Trophoblast cell (in vitro differentiated cells and primary cell): Measurements from ENCODE around the gene GABRD.

ENCODE experiments used
- DNase-seq, 2 donors: peaks; one replicate each; pipeline ENCODE4 v3.0.0-alpha.2; 2016
- H2AFZ ChIP-seq: 2 replicates; pipeline ENCODE4 v1.6.1; 2013; ENCODE audit warnings: low read length, moderate library complexity, mild to moderate bottlenecking; ENCODE audit not compliant: insufficient read depth, poor library complexity
- H2AK5ac ChIP-seq: 2 replicates; pipeline ENCODE4 v1.6.1; 2013; ENCODE audit warnings: mild to moderate bottlenecking, low read length
- H2BK120ac ChIP-seq: 2 replicates; pipeline ENCODE4 v1.6.1; 2013; ENCODE audit warnings: low read length, mild to moderate bottlenecking, moderate library complexity; ENCODE audit not compliant: insufficient read depth, poor library complexity
- H2BK12ac ChIP-seq: 2 replicates; pipeline ENCODE4 v1.6.1; 2013; ENCODE audit warnings: mild to moderate bottlenecking, low read length, moderate library complexity
- H2BK5ac ChIP-seq: 2 replicates; pipeline ENCODE4 v1.6.1; 2013; ENCODE audit warnings: low read length, low read depth, moderate library complexity, mild to moderate bottlenecking; ENCODE audit not compliant: poor library complexity
- H3K14ac ChIP-seq: 2 replicates; pipeline ENCODE4 v1.6.1; 2013; ENCODE audit warnings: mild to moderate bottlenecking, low read length
- H3K18ac ChIP-seq: 2 replicates; pipeline ENCODE4 v1.6.1; 2013; ENCODE audit warnings: mild to moderate bottlenecking, low read length
- H3K23ac ChIP-seq: 2 replicates; pipeline ENCODE4 v1.6.1; 2013; ENCODE audit warnings: low read length
- H3K27ac ChIP-seq: 2 replicates; pipeline ENCODE4 v1.5.1; 2013; ENCODE audit warnings: low read depth, mild to moderate bottlenecking, inconsistent platforms, low read length, moderate library complexity
- H3K27me3 ChIP-seq: 2 replicates; pipeline ENCODE4 v1.6.1; 2013; ENCODE audit warnings: inconsistent platforms, mild to moderate bottlenecking, low read length, moderate library complexity; ENCODE audit not compliant: insufficient read depth
- H3K36me3 ChIP-seq, 2 experiments: 1 replicate in 1 of 2; 2 replicates in 1 of 2; pipeline ENCODE4 v1.6.1; 2013; ENCODE audit warnings: low read length in 2 of 2, mild to moderate bottlenecking in 2 of 2, moderate library complexity in 1 of 2; ENCODE audit not compliant: insufficient read depth in 2 of 2, control insufficient read depth in 1 of 2
- H3K4ac ChIP-seq: 2 replicates; pipeline ENCODE4 v1.6.1; 2013; ENCODE audit warnings: low read depth, mild to moderate bottlenecking, low read length, moderate library complexity
- H3K4me1 ChIP-seq, 2 experiments: 1 replicate in 1 of 2; 2 replicates in 1 of 2; pipeline ENCODE4 v1.6.1; 2013; ENCODE audit warnings: low read length in 2 of 2, mild to moderate bottlenecking in 2 of 2, moderate library complexity in 1 of 2; ENCODE audit not compliant: insufficient read depth in 2 of 2, control insufficient read depth in 1 of 2
- H3K4me2 ChIP-seq: 2 replicates; pipeline ENCODE4 v1.6.1; 2013; ENCODE audit warnings: inconsistent platforms, mild to moderate bottlenecking, low read length, moderate library complexity
- H3K4me3 ChIP-seq: 2 replicates; pipeline ENCODE4 v1.5.1; 2013; ENCODE audit warnings: mild to moderate bottlenecking, low read depth, low read length, inconsistent platforms
- H3K79me1 ChIP-seq: one replicate; pipeline ENCODE4 v1.6.1; 2013; ENCODE audit warnings: low read length
- H3K79me2 ChIP-seq: 2 replicates; pipeline ENCODE4 v1.6.1; 2013; ENCODE audit warnings: low read length, mild to moderate bottlenecking; ENCODE audit not compliant: control insufficient read depth, insufficient read depth, poor library complexity
- H3K9ac ChIP-seq: 2 replicates; pipeline ENCODE4 v1.6.1; 2013; ENCODE audit warnings: mild to moderate bottlenecking, low read length
- H3K9me3 ChIP-seq: 2 replicates; pipeline ENCODE4 v1.6.1; 2013; ENCODE audit warnings: low read depth, mild to moderate bottlenecking, control low read depth, inconsistent platforms, low read length; ENCODE audit not compliant: insufficient read depth
- H4K12ac ChIP-seq: 2 replicates; pipeline ENCODE4 v1.6.1; 2013; ENCODE audit warnings: low read depth, mild to moderate bottlenecking, low read length, moderate library complexity
- H4K8ac ChIP-seq: 2 replicates; pipeline ENCODE4 v1.6.1; 2013; ENCODE audit warnings: low read depth, mild to moderate bottlenecking, low read length, moderate library complexity
- H4K91ac ChIP-seq: one replicate; pipeline ENCODE4 v1.6.1; 2013; ENCODE audit warnings: low read depth, mild to moderate bottlenecking, low read length, moderate library complexity
- WGBS: extraction: QIAGEN DNeasy Blood & Tissue Kit; methylation state at CpG from one replicate; pipeline ENCODE4 v1.1.7; 2013; ENCODE audit warnings: missing lambda C conversion rate; ENCODE audit not compliant: insufficient read length, insufficient coverage; ENCODE audit errors: extremely low coverage; 5-methylcytosine and 5-hydroxymethylcytosine counted together

GABRD gene

GRCh38 chr1:2000432-2000831 lies 18.7 kb upstream of the GABRD start:
- H3K9me3 ChIP-seq = no peaks in the 10 kb centered on the region
- H2AK5ac ChIP-seq = no peak overlapping the region
- H2BK12ac ChIP-seq = no peak overlapping the region
- no peak overlapping the region for H3K4ac ChIP-seq
- H3K23ac ChIP-seq = no peak overlapping the region
- no peak overlapping the region for H3K9ac ChIP-seq
- H3K4me3 ChIP-seq = no peak overlapping the region
- no peak overlapping the region for H4K91ac ChIP-seq
- H2AFZ ChIP-seq = no peak overlapping the region
- H4K12ac ChIP-seq = no peak overlapping the region
- H3K18ac ChIP-seq = no peak overlapping the region
- no peak overlapping the region for H2BK120ac ChIP-seq
- no peak overlapping the region for H4K8ac ChIP-seq
- H3K79me2 ChIP-seq = no peaks in the 10 kb centered on the region
- no peak for DNase-seq
- H2BK5ac ChIP-seq = no peak overlapping the region
- no peaks in the 10 kb centered on the region for H3K36me3 ChIP-seq
- no peak overlapping the region for H3K4me2 ChIP-seq
- peaks cover 8 to 15% of the 10 kb centered on the region in 2 experiments for H3K4me1 ChIP-seq
- peaks cover 4% of the 10 kb centered on the region for H3K79me1 ChIP-seq
- no peak overlapping the region for H3K27ac ChIP-seq
- WGBS = no CpG with 5 or more reads among the region's 7 CpGs
- no peaks in the 10 kb centered on the region for H3K27me3 ChIP-seq
- no peak overlapping the region for H3K14ac ChIP-seq

GRCh38 chr1:2000850-2001249 lies 18.3 kb upstream of the GABRD start:
- no peak for DNase-seq
- Histone ChIP-seq H4K8ac (no peak overlapping the region), H3K4me3 (no peak overlapping the region), H4K12ac (no peak overlapping the region), H2AFZ (no peak overlapping the region), H3K9me3 (no peaks in the 10 kb centered on the region), H2BK5ac (no peak overlapping the region), H2BK12ac (no peak overlapping the region), H2AK5ac (no peak overlapping the region), H3K27me3 (no peaks in the 10 kb centered on the region), H3K14ac (no peak overlapping the region), H4K91ac (no peak overlapping the region), H3K18ac (no peak overlapping the region), H3K36me3 (no peaks in the 10 kb centered on the region), H3K4ac (no peak overlapping the region), H3K79me2 (no peaks in the 10 kb centered on the region), H3K23ac (no peak overlapping the region), H2BK120ac (no peak overlapping the region), H3K4me1 (peaks cover 8 to 15% of the 10 kb centered on the region in 2 experiments), H3K79me1 (peaks cover 4% of the 10 kb centered on the region), H3K9ac (no peak overlapping the region), H3K4me2 (no peak overlapping the region), H3K27ac (no peak overlapping the region)
- WGBS = no CpG with 5 or more reads among the region's 9 CpGs

- Histone ChIP-seq H2BK12ac (no peak overlapping the region), H3K23ac (no peak overlapping the region), H3K79me1 (peaks cover 4% of the 10 kb centered on the region), H4K91ac (no peak overlapping the region), H3K36me3 (no peaks in the 10 kb centered on the region), H2AFZ (no peak overlapping the region), H3K4me2 (no peak overlapping the region), H3K9me3 (no peaks in the 10 kb centered on the region), H2BK5ac (no peak overlapping the region), H3K79me2 (no peaks in the 10 kb centered on the region), H3K4ac (no peak overlapping the region), H4K12ac (no peak overlapping the region), H3K4me3 (no peak overlapping the region), H3K14ac (no peak overlapping the region), H3K27ac (no peak overlapping the region), H3K4me1 (peaks cover 8 to 15% of the 10 kb centered on the region in 2 experiments), H3K18ac (no peak overlapping the region), H3K9ac (no peak overlapping the region), H2AK5ac (no peak overlapping the region), H4K8ac (no peak overlapping the region), H2BK120ac (no peak overlapping the region), H3K27me3 (no peaks in the 10 kb centered on the region)
- WGBS = no CpG with 5 or more reads among the region's 13 CpGs
- peak; percentile 84 to 94 for DNase-seq
These were observed 17.3 kb upstream of the GABRD start for GRCh38 chr1:2001773-2002411.

GRCh38 chr1:2003541-2004131 lies 15.5 kb upstream of the GABRD start, which contains the start of gene CFAP74:
TSS of gene CFAP74 (minus strand) at chr1:2003786. CDS start at chr1:1990956, 12,830 bp downstream.
- no peak within 1 kb of the TSS for H2AK5ac ChIP-seq
- no peaks in the 10 kb centered on the region for H3K79me2 ChIP-seq
- H3K79me1 ChIP-seq = peaks cover 4% of the 10 kb centered on the region
- H3K4me2 ChIP-seq = peak within 1 kb of the TSS; percentile 64
- peak within 1 kb of the TSS; percentile 55 for H4K12ac ChIP-seq
- peak within 1 kb of the TSS; percentile 43 for H4K91ac ChIP-seq
- peak within 1 kb of the TSS; percentile 44 for H2BK12ac ChIP-seq
- H3K4me3 ChIP-seq = peak within 1 kb of the TSS; percentile 7
- H3K9me3 ChIP-seq = no peaks in the 10 kb centered on the region
- H2BK5ac ChIP-seq = no peak within 1 kb of the TSS
- H3K14ac ChIP-seq = no peak within 1 kb of the TSS
- no peak within 1 kb of the TSS for H3K27ac ChIP-seq
- peak in 1 of 2 donors; percentile 57 for DNase-seq
- H3K27me3 ChIP-seq = no peaks in the 10 kb centered on the region
- no peak within 1 kb of the TSS for H3K4ac ChIP-seq
- H3K9ac ChIP-seq = no peak within 1 kb of the TSS
- peak within 1 kb of the TSS; percentile 85 for H4K8ac ChIP-seq
- peak within 1 kb of the TSS; percentile 53 for H2BK120ac ChIP-seq
- no CpG with 5 or more reads among the region's 49 CpGs for WGBS
- H3K4me1 ChIP-seq = peaks cover 8 to 15% of the 10 kb centered on the region in 2 experiments
- no peak within 1 kb of the TSS for H3K23ac ChIP-seq
- peak within 1 kb of the TSS; percentile 64 for H2AFZ ChIP-seq
- H3K36me3 ChIP-seq = no peaks in the 10 kb centered on the region
- no peak within 1 kb of the TSS for H3K18ac ChIP-seq
